ENCODE measurements around the gene SLC22A23. TPM values are rescaled to one million over a fixed set of nuclear protein-coding genes. Genes with fewer than 3 reads are reported as not detected.

The SLC22A23 gene
- total RNA-seq, 3 donors from 2014 or later, result 61.5 to 160 (median 74.7) TPM

DNA sequence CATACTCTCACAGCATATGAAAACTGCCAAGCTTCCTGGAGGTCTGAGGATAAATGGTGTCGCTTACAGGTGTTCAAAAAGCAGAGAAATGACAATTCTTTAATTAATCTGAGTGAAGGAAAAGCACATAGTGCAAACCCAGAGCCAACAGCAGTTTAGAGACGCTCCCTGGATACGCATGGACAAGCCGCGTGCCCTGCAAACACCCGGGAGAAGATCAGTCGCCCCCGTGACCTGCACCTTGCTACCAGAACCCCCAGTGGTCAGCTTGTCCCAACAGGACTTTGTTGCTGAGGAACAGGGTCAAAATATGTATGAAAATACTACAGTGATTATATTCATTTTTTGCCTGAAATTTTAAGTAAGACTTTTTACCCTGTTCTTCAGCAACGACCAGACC is 104.2 kb downstream of the SLC22A23 start:
- DNase-seq (no peak), ATAC-seq (no peak)
- Histone ChIP-seq H3K4me1 (ENCODE audit: low read depth) (peaks cover 25% of the 10 kb centered on the region), H3K36me3 (ENCODE audit: low read depth) (no peaks in the 10 kb centered on the region), H3K4me3 (no peak overlapping the region), H3K9me3 (no peaks in the 10 kb centered on the region)
- no peak for TF ChIP-seq CTCF (IDR thresholded peaks at IDR 0.05)
- intact Hi-C loops (cut with DNase I, micrococcal nuclease), result no loop called here

DNA sequence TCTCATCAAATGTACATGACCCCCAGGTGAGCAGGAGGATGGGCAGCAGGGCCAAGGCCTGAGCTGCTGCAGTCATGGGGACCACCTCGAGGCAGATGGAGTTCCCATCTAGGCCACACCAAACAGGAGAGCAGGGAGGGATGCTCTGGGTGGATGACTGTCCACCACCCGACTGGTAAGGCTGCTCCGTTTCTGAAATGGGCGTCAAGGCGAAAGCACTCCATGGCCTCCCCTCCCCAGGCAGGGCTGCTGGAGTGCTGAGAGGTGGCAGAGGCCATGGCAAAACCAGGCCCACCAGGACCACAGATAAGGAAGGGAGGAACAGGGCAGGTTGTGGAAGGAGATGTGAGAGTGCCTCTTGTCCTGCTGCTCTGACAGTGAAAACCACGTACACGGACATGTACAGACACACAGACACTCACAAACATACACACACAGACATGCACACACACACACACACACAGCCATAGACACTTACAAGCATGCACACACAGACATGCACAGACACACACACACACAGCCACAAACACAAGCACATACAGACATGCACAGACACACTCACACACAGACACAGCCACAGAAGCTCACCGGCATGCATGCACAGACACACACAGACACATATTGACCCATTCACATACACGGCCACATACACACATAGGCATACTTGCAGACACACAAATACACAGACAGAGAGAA is 104.9 kb downstream of the SLC22A23 start:
- intact Hi-C loops (cut with DNase I, micrococcal nuclease), result no loop called here
- Histone ChIP-seq H3K36me3 (ENCODE audit: low read depth) (no peaks in the 10 kb centered on the region), H3K4me1 (ENCODE audit: low read depth) (peaks cover 18% of the 10 kb centered on the region), H3K4me3 (no peak overlapping the region), H3K9me3 (no peaks in the 10 kb centered on the region)
- no peak for DNase-seq
- TF ChIP-seq CTCF (IDR thresholded peaks at IDR 0.05), result no peak
- ATAC-seq, result no peak

- Histone ChIP-seq H3K4me1 (ENCODE audit: low read depth) (peaks cover 11% of the 10 kb centered on the region), H3K9me3 (no peaks in the 10 kb centered on the region), H3K36me3 (ENCODE audit: low read depth) (no peaks in the 10 kb centered on the region), H3K4me3 (no peak overlapping the region)
- ATAC-seq, result no peak
- no peak for TF ChIP-seq CTCF (IDR thresholded peaks at IDR 0.05)
- no peak for DNase-seq
- intact Hi-C loops (cut with DNase I, micrococcal nuclease), result no loop called here
Measured at GRCh38 chr6:3351105-3351676, 105.7 kb downstream of the SLC22A23 start.

GRCh38 chr6:3350252-3350796 is 106.5 kb downstream of the SLC22A23 start:
- no peak overlapping the region for H3K4me3 ChIP-seq
- H3K36me3 ChIP-seq (ENCODE audit: low read depth), result no peaks in the 10 kb centered on the region
- intact Hi-C loops (cut with DNase I, micrococcal nuclease), result no loop called here
- H3K4me1 ChIP-seq (ENCODE audit: low read depth), result peaks cover 9% of the 10 kb centered on the region
- no peak for TF ChIP-seq CTCF (IDR thresholded peaks at IDR 0.05)
- DNase-seq, result no peak
- H3K9me3 ChIP-seq, result no peaks in the 10 kb centered on the region
- ATAC-seq, result no peak

DNA sequence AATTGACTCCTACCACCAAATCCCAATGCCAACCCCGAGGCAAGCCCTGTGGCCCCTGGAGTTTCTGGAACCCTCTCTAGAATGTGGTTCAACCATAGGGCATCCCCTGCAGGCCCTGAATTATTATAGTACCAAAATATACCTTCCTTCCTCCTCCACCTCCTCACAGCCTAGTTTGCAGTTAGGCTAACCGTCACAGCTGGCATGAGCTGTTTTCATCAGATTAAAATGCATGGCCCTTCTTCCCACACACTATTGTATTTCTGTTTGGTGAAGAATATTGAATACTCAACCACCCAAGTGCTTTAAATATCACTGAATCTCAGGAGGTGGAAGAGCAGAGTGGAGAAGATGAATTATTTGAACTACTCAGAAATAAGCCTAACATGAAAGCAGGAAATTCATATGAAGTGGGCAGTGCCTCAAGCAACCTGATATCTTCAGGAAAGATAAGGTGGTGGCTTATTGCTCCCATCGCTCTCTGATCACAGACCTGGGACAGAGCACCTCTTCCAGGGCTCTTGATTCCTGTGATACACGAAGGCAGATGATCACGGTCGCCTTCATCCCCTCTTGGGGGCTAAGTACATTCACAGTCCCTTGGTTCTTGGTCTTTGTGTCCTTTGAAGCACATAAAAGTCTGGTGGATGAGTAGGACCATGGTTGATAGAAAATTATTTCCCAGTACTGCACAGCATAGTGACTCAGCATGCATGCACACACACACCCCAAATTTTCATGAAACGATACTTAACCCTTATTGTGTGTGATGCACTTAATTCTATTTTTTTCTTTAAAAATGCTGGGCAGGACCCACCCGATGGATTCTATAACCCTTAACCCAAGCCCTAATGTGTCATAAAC is 107.2 kb downstream of the SLC22A23 start:
- Histone ChIP-seq H3K9me3 (no peaks in the 10 kb centered on the region), H3K4me3 (no peak overlapping the region), H3K36me3 (ENCODE audit: low read depth) (no peaks in the 10 kb centered on the region), H3K4me1 (ENCODE audit: low read depth) (peaks cover 2% of the 10 kb centered on the region)
- intact Hi-C loops (cut with DNase I, micrococcal nuclease), result no loop called here
- TF ChIP-seq CTCF (IDR thresholded peaks at IDR 0.05), result no peak
- peak; percentile 47 for ATAC-seq
- DNase-seq, result no peak

Data from mucosa of descending colon (tissue), 3 donors.